Testis (tissue), 2 donors: ENCODE measurements around the gene PILRB.

Experiments
- POLR2A ChIP-seq: fragments of 450-650 bp; IDR thresholded peaks from one replicate; pipeline ENCODE4 v1.6.1; 2017; ENCODE audit warnings: antibody characterized with exemption, mild to moderate bottlenecking, moderate library complexity
- TF ChIP-seq, protein P1 (sequence below), 3 experiments: fragments of 450-650 bp in 2 of 3; fragments of 200-600 bp in 1 of 3; sonication (generic) in 1 of 3; IDR thresholded peaks; one replicate each; pipeline ENCODE4 v1.5.1; 2016 to 2019; ENCODE audit warnings: antibody characterized with exemption in 3 of 3, mild to moderate bottlenecking in 2 of 3, moderate library complexity in 1 of 3

DNA sequence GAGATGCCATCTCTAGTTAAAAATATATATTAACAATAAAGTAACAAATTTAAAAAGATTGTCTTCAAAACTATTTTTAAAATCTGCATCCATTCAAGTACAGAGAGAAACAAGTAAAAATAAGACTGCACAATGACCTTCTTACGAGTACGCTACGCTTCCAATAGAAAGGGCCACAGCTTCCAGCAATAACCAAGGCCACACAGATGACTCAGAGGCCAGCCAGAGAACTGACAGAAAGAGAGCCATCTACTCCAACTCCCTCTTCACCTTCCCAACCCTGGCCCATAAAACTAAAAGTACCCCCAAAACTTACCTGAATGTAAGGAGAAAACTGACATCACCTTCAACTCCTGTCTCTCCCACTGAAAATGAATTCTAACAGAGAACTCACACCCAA lies 42.1 kb downstream of the PILRB start:
- TF ChIP-seq, protein P1, sequence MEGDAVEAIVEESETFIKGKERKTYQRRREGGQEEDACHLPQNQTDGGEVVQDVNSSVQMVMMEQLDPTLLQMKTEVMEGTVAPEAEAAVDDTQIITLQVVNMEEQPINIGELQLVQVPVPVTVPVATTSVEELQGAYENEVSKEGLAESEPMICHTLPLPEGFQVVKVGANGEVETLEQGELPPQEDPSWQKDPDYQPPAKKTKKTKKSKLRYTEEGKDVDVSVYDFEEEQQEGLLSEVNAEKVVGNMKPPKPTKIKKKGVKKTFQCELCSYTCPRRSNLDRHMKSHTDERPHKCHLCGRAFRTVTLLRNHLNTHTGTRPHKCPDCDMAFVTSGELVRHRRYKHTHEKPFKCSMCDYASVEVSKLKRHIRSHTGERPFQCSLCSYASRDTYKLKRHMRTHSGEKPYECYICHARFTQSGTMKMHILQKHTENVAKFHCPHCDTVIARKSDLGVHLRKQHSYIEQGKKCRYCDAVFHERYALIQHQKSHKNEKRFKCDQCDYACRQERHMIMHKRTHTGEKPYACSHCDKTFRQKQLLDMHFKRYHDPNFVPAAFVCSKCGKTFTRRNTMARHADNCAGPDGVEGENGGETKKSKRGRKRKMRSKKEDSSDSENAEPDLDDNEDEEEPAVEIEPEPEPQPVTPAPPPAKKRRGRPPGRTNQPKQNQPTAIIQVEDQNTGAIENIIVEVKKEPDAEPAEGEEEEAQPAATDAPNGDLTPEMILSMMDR (IDR thresholded peaks at IDR 0.05) = no peak
- TF ChIP-seq POLR2A = no peak
